HepG2 (cell line): ENCODE results near the gene SPTBN4.

ENCODE experiments used
- CTCF ChIP-seq: sonication (generic); formaldehyde crosslinking; IDR thresholded peaks from 2 replicates; pipeline ENCODE4 v1.5.0; 2020; ENCODE audit warnings: mild to moderate bottlenecking, missing genetic modification reagents, moderate library complexity
- MAZ ChIP-seq, 2 experiments: sonication (generic) in 1 of 2; formaldehyde crosslinking in 1 of 2; IDR thresholded peaks; 2 replicates each; pipeline versions ENCODE4 v1.5.0 to v1.6.1; 2012 to 2020; ENCODE audit warnings: low read depth in 2 of 2, mild to moderate bottlenecking in 2 of 2, borderline replicate concordance in 1 of 2, improper control_type of control experiment in 1 of 2, low read length in 1 of 2, missing genetic modification reagents in 1 of 2, moderate library complexity in 1 of 2

- TF ChIP-seq MAZ (IDR thresholded peaks at IDR 0.05; ENCODE audit: borderline replicate concordance, low read depth, low read length) (no peak), MAZ (CRISPR knock-in tag; IDR thresholded peaks at IDR 0.05; ENCODE audit: low read depth) (no peak), CTCF (no peak)
Measured at GRCh38 chr19:40528078-40528477, 61.3 kb downstream of the SPTBN4 start.
